Endothelial cell of umbilical vein (primary cell): Measurements from ENCODE around the gene DDRGK1.
"Not testable (repeated sequence)": the region's sequence is repeated elsewhere in the genome, so short reads cannot be mapped to it uniquely, and the experiment has no call there.

Source experiments
- CTCF ChIP-seq, 2 donors: IDR thresholded peaks; 1 replicate in 1 of 2; 2 replicates in 1 of 2; pipeline ENCODE4 v1.5.1; 2011; ENCODE audit warnings: low read length in 2 of 2, mild to moderate bottlenecking in 2 of 2, moderate library complexity in 2 of 2, control low read depth in 1 of 2, inconsistent platforms in 1 of 2, low read depth in 1 of 2; ENCODE audit not compliant: insufficient read depth in 1 of 2; ENCODE audit errors: extremely low read depth in 1 of 2
- FOS ChIP-seq: IDR thresholded peaks from 2 replicates; pipeline ENCODE4 v1.6.1; 2011; ENCODE audit warnings: mild to moderate bottlenecking, low read length, moderate library complexity, borderline replicate concordance; ENCODE audit not compliant: insufficient read depth
- MAX ChIP-seq: IDR thresholded peaks from 2 replicates; pipeline ENCODE4 v1.6.1; 2011; ENCODE audit not compliant: insufficient read depth, insufficient read length
- POLR2AphosphoS5 ChIP-seq: IDR thresholded peaks from 2 replicates; pipeline ENCODE4 v1.6.1; 2012; ENCODE audit warnings: low read depth, mild to moderate bottlenecking, control low read depth, low read length, moderate library complexity; ENCODE audit not compliant: insufficient read depth

GRCh38 chr20:3187861-3188260, 16.6 kb downstream of the DDRGK1 start:
- TF ChIP-seq POLR2AphosphoS5; CTCF (IDR thresholded peaks at IDR 0.05; ENCODE audit: extremely low read depth in 1 of 2, insufficient read depth in 1 of 2, low read depth in 1 of 2, low read length in 2 of 2); FOS; MAX: not testable (repeated sequence)
